Caco-2 (cell line): ENCODE data around the gene COQ8A. TPM values are rescaled to one million over a fixed set of nuclear protein-coding genes. Genes with fewer than 3 reads are reported as not detected.

Experiments used
- BruUV-seq: library from RNA; stranded (reverse); fragments of 400-500 nt; replicated peaks from 2 replicates; lab custom pipeline; 2021; lab: Mats Ljungman, UMichigan
- CTCF ChIA-PET: fragments of 300-600 bp; sonication (Branson Sonifier 250); formaldehyde crosslinking; loops from one replicate; lab custom pipeline; 2022; ENCODE audit warnings: antibody characterized with exemption; lab: Charles Lee
- POLR2A ChIA-PET: fragments of 300-600 bp; sonication (Branson Sonifier 250); formaldehyde crosslinking; loops from one replicate; lab custom pipeline; 2022; ENCODE audit warnings: antibody characterized with exemption; lab: Charles Lee
- DNase-seq, 2 experiments: peaks; one replicate each; pipeline versions ENCODE4 v3.0.0 to v3.0.0-alpha.2; 2020 to 2022
- H3K27me3 ChIP-seq: replicated peaks from 2 replicates; pipeline ENCODE4 v1.6.0; 2011; ENCODE audit warnings: low read length; ENCODE audit not compliant: control insufficient read depth, insufficient read depth
- H3K36me3 ChIP-seq: 2 replicates; pipeline ENCODE4 v1.5.1; 2011; ENCODE audit warnings: low read length; ENCODE audit not compliant: control insufficient read depth, insufficient read depth
- H3K4me1 ChIP-seq: fragments of 250-450 bp; sonication (Bioruptor Pico); 2 replicates; pipeline ENCODE4 v1.5.1; 2020; ENCODE audit warnings: mild to moderate bottlenecking
- H3K4me3 ChIP-seq: 2 replicates; pipeline ENCODE4 v1.5.1; 2011; ENCODE audit warnings: low read depth, mild to moderate bottlenecking, control low read depth, low read length
- H3K9me3 ChIP-seq: fragments of 250-450 bp; sonication (Bioruptor Pico); 2 replicates; pipeline ENCODE4 v1.5.1; 2020; ENCODE audit warnings: mild to moderate bottlenecking, moderate library complexity
- H3K27ac Mint-ChIP-seq: one replicate; pipeline ENCODE4 v1.8.0; 2022; ENCODE audit warnings: mixed read lengths; ENCODE audit not compliant: unreplicated experiment
- H3K27me3 Mint-ChIP-seq: one replicate; pipeline ENCODE4 v1.8.0; 2022; ENCODE audit warnings: mixed read lengths; ENCODE audit not compliant: insufficient read depth, unreplicated experiment
- H3K36me3 Mint-ChIP-seq: one replicate; pipeline ENCODE4 v1.8.0; 2022; ENCODE audit warnings: mild to moderate bottlenecking, mixed read lengths; ENCODE audit not compliant: insufficient read depth, unreplicated experiment
- H3K4me1 Mint-ChIP-seq: one replicate; pipeline ENCODE4 v1.8.0; 2022; ENCODE audit warnings: low read depth, mixed read lengths; ENCODE audit not compliant: unreplicated experiment
- H3K4me3 Mint-ChIP-seq: one replicate; pipeline ENCODE4 v1.8.0; 2022; ENCODE audit warnings: mild to moderate bottlenecking, moderate library complexity, mixed read lengths; ENCODE audit not compliant: unreplicated experiment
- H3K9me3 Mint-ChIP-seq: one replicate; pipeline ENCODE4 v1.8.0; 2022; ENCODE audit warnings: mixed read lengths; ENCODE audit not compliant: unreplicated experiment
- CTCF ChIP-seq, 2 experiments: fragments of 200-600 bp in 1 of 2; IDR thresholded peaks; 1 replicate in 1 of 2; 2 replicates in 1 of 2; pipeline versions ENCODE4 v1.5.1 to v1.8.0; 2011 to 2022; ENCODE audit warnings: antibody characterized with exemption in 1 of 2, control low read depth in 1 of 2, inconsistent platforms in 1 of 2, low read depth in 1 of 2, low read length in 1 of 2, mild to moderate bottlenecking in 1 of 2, moderate library complexity in 1 of 2; ENCODE audit not compliant: insufficient read depth in 1 of 2, severe bottlenecking in 1 of 2, unreplicated experiment in 1 of 2
- intact Hi-C: fragments of 100-400 bp; cut with micrococcal nuclease; formaldehyde crosslinking; loops from one replicate; pipeline ENCODE4 v1.10.0; 2022; ENCODE audit not compliant: unreplicated experiment
- total RNA-seq: library from RNA; stranded (reverse); gene quantifications from 2 replicates; pipeline ENCODE4 v1.2.3, GENCODE V29; 2022

Gene COQ8A
- total RNA-seq, 1 experiment from 2014 or later = 50.0 TPM

GRCh38 chr1:226987179-226987536, 47.1 kb downstream of the COQ8A start:
- Histone ChIP-seq H3K4me3 (no peak overlapping the region), H3K9me3 (no peaks in the 10 kb centered on the region), H3K4me1 (peaks cover 8% of the 10 kb centered on the region), H3K27me3 (no peaks in the 10 kb centered on the region), H3K36me3 (peaks cover 1% of the 10 kb centered on the region)
- H3K4me1 Mint-ChIP-seq = peaks cover 13% of the 10 kb centered on the region
- no peaks in the 10 kb centered on the region for H3K9me3 Mint-ChIP-seq
- intact Hi-C loops = loop anchor here (5.0 kb wide), 1 partner anchor 40 kb away; no protein-coding TSS in a partner anchor
- no peak for TF ChIP-seq CTCF (IDR thresholded peaks at IDR 0.05; ENCODE audit: insufficient read depth in 1 of 2, low read depth in 1 of 2, low read length in 1 of 2, severe bottlenecking in 1 of 2, unreplicated experiment in 1 of 2)
- POLR2A ChIA-PET = no interaction called here
- H3K27me3 Mint-ChIP-seq = no peaks in the 10 kb centered on the region
- CTCF ChIA-PET = no interaction called here
- peaks cover 53% of the 10 kb centered on the region for H3K36me3 Mint-ChIP-seq
- no peak overlapping the region for H3K27ac Mint-ChIP-seq
- no peak overlapping the region for H3K4me3 Mint-ChIP-seq
- no peak for DNase-seq
- no TSS peak for BruUV-seq

- BruUV-seq = no TSS peak
- H3K27me3 ChIP-seq = no peaks in the 10 kb centered on the region
- H3K9me3 Mint-ChIP-seq = no peaks in the 10 kb centered on the region
- H3K27me3 Mint-ChIP-seq = no peaks in the 10 kb centered on the region
- no peak overlapping the region for H3K4me3 ChIP-seq
- H3K4me3 Mint-ChIP-seq = no peak overlapping the region
- no peak for TF ChIP-seq CTCF (IDR thresholded peaks at IDR 0.05; ENCODE audit: insufficient read depth in 1 of 2, low read depth in 1 of 2, low read length in 1 of 2, severe bottlenecking in 1 of 2, unreplicated experiment in 1 of 2)
- DNase-seq = no peak
- peaks cover 48% of the 10 kb centered on the region for H3K36me3 Mint-ChIP-seq
- H3K27ac Mint-ChIP-seq = peak overlapping the region; percentile 19
- peaks cover 13% of the 10 kb centered on the region for H3K4me1 Mint-ChIP-seq
- peaks cover 1% of the 10 kb centered on the region for H3K36me3 ChIP-seq
- intact Hi-C loops = loop anchor here (5.0 kb wide), 1 partner anchor 40 kb away; no protein-coding TSS in a partner anchor
- POLR2A ChIA-PET = no interaction called here
- H3K9me3 ChIP-seq = no peaks in the 10 kb centered on the region
- H3K4me1 ChIP-seq = peaks cover 8% of the 10 kb centered on the region
- CTCF ChIA-PET = no interaction called here
These were observed 47.7 kb downstream of the COQ8A start for GRCh38 chr1:226987623-226988333.

GRCh38 chr1:226988334-226988666, 48.2 kb downstream of the COQ8A start:
- peak in 1 of 2 experiments; percentile 44 for DNase-seq
- H3K27ac Mint-ChIP-seq = peak overlapping the region; percentile 19

More at GRCh38 chr1:226988334-226988666, 48.2 kb downstream of the COQ8A start:
- Mint-ChIP-seq H3K4me3 (no peak overlapping the region), H3K9me3 (no peaks in the 10 kb centered on the region), H3K36me3 (peaks cover 43% of the 10 kb centered on the region), H3K4me1 (peaks cover 13% of the 10 kb centered on the region), H3K27me3 (no peaks in the 10 kb centered on the region)
- Histone ChIP-seq H3K4me3 (no peak overlapping the region), H3K27me3 (no peaks in the 10 kb centered on the region), H3K36me3 (peaks cover 1% of the 10 kb centered on the region), H3K4me1 (peaks cover 8% of the 10 kb centered on the region), H3K9me3 (no peaks in the 10 kb centered on the region)
- intact Hi-C loops = loop anchor here (5.0 kb wide), 1 partner anchor 41 kb away; no protein-coding TSS in a partner anchor
- TF ChIP-seq CTCF (IDR thresholded peaks at IDR 0.05; ENCODE audit: insufficient read depth in 1 of 2, low read depth in 1 of 2, low read length in 1 of 2, severe bottlenecking in 1 of 2, unreplicated experiment in 1 of 2) = no peak
- no TSS peak for BruUV-seq
- ChIA-PET POLR2A (no interaction called here), CTCF (no interaction called here)
